ENCODE data around the gene PPIA. TPM values are rescaled to one million over a fixed set of nuclear protein-coding genes. Genes with fewer than 3 reads are reported as not detected.

PPIA gene
- total and polyA plus RNA-seq, 4 donors: 729 to 2,385 (median 1,269) TPM

- Histone ChIP-seq H3K27me3 (ENCODE audit: control insufficient read depth in 1 of 2, insufficient read depth in 2 of 2, low read length in 1 of 2) (no peaks in the 10 kb centered on the region), H3K4me3 (ENCODE audit: low read length in 2 of 2) (peak overlapping the region; percentile 51 to 85), H3K36me3 (ENCODE audit: control insufficient read depth in 1 of 2, insufficient read depth in 2 of 2, low read length in 1 of 2) (no peaks in the 10 kb centered on the region), H3K9me3 (ENCODE audit: control insufficient read depth, low read length) (no peaks in the 10 kb centered on the region), H3K4me1 (ENCODE audit: control insufficient read depth in 1 of 2, insufficient read depth in 2 of 2, low read length in 2 of 2) (no peaks in the 10 kb centered on the region), H3K27ac (ENCODE audit: low read depth in 1 of 2, low read length in 2 of 2) (peak overlapping the region; percentile 72 to 96)
- no peak for ATAC-seq (ENCODE audit: low FRiP score)
- DNase-seq: no peak
- intact Hi-C loops (cut with DNase I): loop anchor here (1.0 to 10.0 kb wide), 4 partner anchors 50 to 265 kb away; partner anchors contain the start of genes PPIA (in 1 of the 2) and TMED4 (in 1 of the 2)
- whole genome bisulfite sequencing, 2 donors: 0% methylated on average over 12 of the region's 12 CpGs
These were observed 50.5 kb downstream of the PPIA start for GRCh38 chr7:44846816-44847508.

- no peaks in the 10 kb centered on the region for H3K4me1 ChIP-seq (ENCODE audit: control insufficient read depth in 1 of 2, insufficient read depth in 2 of 2, low read length in 2 of 2)
- ATAC-seq (ENCODE audit: low FRiP score) (peak; percentile 91), DNase-seq (peak; percentile 94 to 96)
- no peaks in the 10 kb centered on the region for H3K9me3 ChIP-seq (ENCODE audit: control insufficient read depth, low read length)
- H3K27me3 ChIP-seq (ENCODE audit: control insufficient read depth in 1 of 2, insufficient read depth in 2 of 2, low read length in 1 of 2): no peaks in the 10 kb centered on the region
- H3K4me3 ChIP-seq (ENCODE audit: low read length in 2 of 2): peak overlapping the region; percentile 51 to 85
- 0% methylated on average over 36 of the region's 36 CpGs for WGBS, 2 donors
- no peaks in the 10 kb centered on the region for H3K36me3 ChIP-seq (ENCODE audit: control insufficient read depth in 1 of 2, insufficient read depth in 2 of 2, low read length in 1 of 2)
- peak overlapping the region; percentile 72 to 96 for H3K27ac ChIP-seq (ENCODE audit: low read depth in 1 of 2, low read length in 2 of 2)
- intact Hi-C loops (cut with DNase I): loop anchor here (1.0 to 10.0 kb wide), 4 partner anchors 50 to 265 kb away; partner anchors contain the start of genes PPIA (in 1 of the 2) and TMED4 (in 1 of the 2)
These were observed 51.0 kb downstream of the PPIA start for GRCh38 chr7:44847509-44847919.

GRCh38 chr7:44847920-44848634 is 51.6 kb downstream of the PPIA start, which contains the start of gene H2AZ2:
Gene H2AZ2 (minus strand): TSS chr7:44848087. CDS start chr7:44847971, 116 bp downstream.
- Histone ChIP-seq H3K27ac (ENCODE audit: low read depth in 1 of 2, low read length in 2 of 2) (peak within 1 kb of the TSS; percentile 72 to 98), H3K9me3 (ENCODE audit: control insufficient read depth, low read length) (no peaks in the 10 kb centered on the region), H3K27me3 (ENCODE audit: control insufficient read depth in 1 of 2, insufficient read depth in 2 of 2, low read length in 1 of 2) (no peaks in the 10 kb centered on the region), H3K4me1 (ENCODE audit: control insufficient read depth in 1 of 2, insufficient read depth in 2 of 2, low read length in 2 of 2) (no peaks in the 10 kb centered on the region), H3K36me3 (ENCODE audit: control insufficient read depth in 1 of 2, insufficient read depth in 2 of 2, low read length in 1 of 2) (no peaks in the 10 kb centered on the region), H3K4me3 (ENCODE audit: low read length in 2 of 2) (peak within 1 kb of the TSS; percentile 51 to 85)
- intact Hi-C loops (cut with DNase I): loop anchor here (1.0 to 10.0 kb wide), 6 partner anchors 37 to 266 kb away; partner anchors contain the start of genes PPIA (in 1 of the 2), PURB (in 1 of the 2), TMED4 (in 1 of the 2) and ZMIZ2 (in 1 of the 2)
- DNase-seq (peak; percentile 100), ATAC-seq (ENCODE audit: low FRiP score) (peak; percentile 98)
- WGBS, 2 donors: 1% methylated on average over 54 to 70 of the region's 70 CpGs

GRCh38 chr7:44849259-44849884 is 52.9 kb downstream of the PPIA start:
- H3K27ac ChIP-seq (ENCODE audit: low read depth in 1 of 2, low read length in 2 of 2): no peak overlapping the region
- ATAC-seq (ENCODE audit: low FRiP score) (no peak), DNase-seq (no peak)
- H3K27me3 ChIP-seq (ENCODE audit: control insufficient read depth in 1 of 2, insufficient read depth in 2 of 2, low read length in 1 of 2): no peaks in the 10 kb centered on the region
- H3K36me3 ChIP-seq (ENCODE audit: control insufficient read depth in 1 of 2, insufficient read depth in 2 of 2, low read length in 1 of 2): no peaks in the 10 kb centered on the region
- no peak overlapping the region for H3K4me3 ChIP-seq (ENCODE audit: low read length in 2 of 2)
- H3K4me1 ChIP-seq (ENCODE audit: control insufficient read depth in 1 of 2, insufficient read depth in 2 of 2, low read length in 2 of 2): no peaks in the 10 kb centered on the region
- no peaks in the 10 kb centered on the region for H3K9me3 ChIP-seq (ENCODE audit: control insufficient read depth, low read length)
- intact Hi-C loops (cut with DNase I): loop anchor here (2.0 to 10.0 kb wide), 5 partner anchors 35 to 267 kb away; partner anchors contain the start of genes PPIA (in 1 of the 2), PURB (in 1 of the 2), TMED4 (in 1 of the 2) and ZMIZ2 (in 1 of the 2)
- 38 to 42% methylated on average over 10 of the region's 10 CpGs for WGBS, 2 donors

GRCh38 chr7:44849885-44850544 is 53.5 kb downstream of the PPIA start:
- no peak overlapping the region for H3K4me3 ChIP-seq (ENCODE audit: low read length in 2 of 2)
- H3K4me1 ChIP-seq (ENCODE audit: control insufficient read depth in 1 of 2, insufficient read depth in 2 of 2, low read length in 2 of 2): no peaks in the 10 kb centered on the region
- intact Hi-C loops (cut with DNase I): loop anchor here (2.0 to 10.0 kb wide), 5 partner anchors 35 to 268 kb away; partner anchors contain the start of genes PPIA (in 1 of the 2), PURB (in 1 of the 2), TMED4 (in 1 of the 2) and ZMIZ2 (in 1 of the 2)
- H3K36me3 ChIP-seq (ENCODE audit: control insufficient read depth in 1 of 2, insufficient read depth in 2 of 2, low read length in 1 of 2): no peaks in the 10 kb centered on the region
- H3K27me3 ChIP-seq (ENCODE audit: control insufficient read depth in 1 of 2, insufficient read depth in 2 of 2, low read length in 1 of 2): no peaks in the 10 kb centered on the region
- H3K27ac ChIP-seq (ENCODE audit: low read depth in 1 of 2, low read length in 2 of 2): no peak overlapping the region
- 70 to 79% methylated on average over 5 of the region's 5 CpGs for WGBS, 2 donors
- H3K9me3 ChIP-seq (ENCODE audit: control insufficient read depth, low read length): no peaks in the 10 kb centered on the region
- ATAC-seq (ENCODE audit: low FRiP score): no peak
- no peak for DNase-seq

GRCh38 chr7:44852590-44852989 is 56.1 kb downstream of the PPIA start:
- no peaks in the 10 kb centered on the region for H3K9me3 ChIP-seq (ENCODE audit: control insufficient read depth, low read length)
- 82 to 86% methylated on average over 3 of the region's 3 CpGs for WGBS, 2 donors
- no peak overlapping the region for H3K4me3 ChIP-seq (ENCODE audit: low read length in 2 of 2)
- ATAC-seq (ENCODE audit: low FRiP score): no peak
- DNase-seq: no peak
- H3K27me3 ChIP-seq (ENCODE audit: control insufficient read depth in 1 of 2, insufficient read depth in 2 of 2, low read length in 1 of 2): no peaks in the 10 kb centered on the region
- H3K27ac ChIP-seq (ENCODE audit: low read depth in 1 of 2, low read length in 2 of 2): no peak overlapping the region
- intact Hi-C loops (cut with DNase I): no loop called here
- no peaks in the 10 kb centered on the region for H3K36me3 ChIP-seq (ENCODE audit: control insufficient read depth in 1 of 2, insufficient read depth in 2 of 2, low read length in 1 of 2)
- H3K4me1 ChIP-seq (ENCODE audit: control insufficient read depth in 1 of 2, insufficient read depth in 2 of 2, low read length in 2 of 2): no peaks in the 10 kb centered on the region
